Muscle layer of colon (tissue), 2 donors: ENCODE results near the gene RRP9.

ENCODE experiments used
- H3K27ac ChIP-seq: one replicate; pipeline ENCODE4 v1.7.0; 2013; ENCODE audit warnings: low read depth, mild to moderate bottlenecking, low read length, moderate library complexity
- H3K27me3 ChIP-seq, 2 donors: one replicate each; pipeline ENCODE4 v1.7.0; 2013; ENCODE audit warnings: low read length in 2 of 2, mild to moderate bottlenecking in 2 of 2; ENCODE audit not compliant: insufficient read depth in 2 of 2, control insufficient read depth in 1 of 2
- H3K36me3 ChIP-seq: one replicate; pipeline ENCODE4 v1.7.0; 2013; ENCODE audit warnings: mild to moderate bottlenecking, low read length; ENCODE audit not compliant: insufficient read depth
- H3K4me1 ChIP-seq: one replicate; pipeline ENCODE4 v1.7.0; 2013; ENCODE audit warnings: mild to moderate bottlenecking, low read length; ENCODE audit not compliant: insufficient read depth
- H3K4me3 ChIP-seq, 2 donors: one replicate each; pipeline ENCODE4 v1.7.0; 2013; ENCODE audit warnings: low read length in 2 of 2, low read depth in 1 of 2, mild to moderate bottlenecking in 1 of 2, moderate library complexity in 1 of 2
- H3K9ac ChIP-seq: one replicate; pipeline ENCODE4 v1.7.0; 2013; ENCODE audit warnings: low read length
- H3K9me3 ChIP-seq: one replicate; pipeline ENCODE4 v1.7.0; 2013; ENCODE audit warnings: mild to moderate bottlenecking, low read length
- donor health status: abdominal sarcoma.
- donor health status: Adenocarcinoma of cecum.

Gene RRP9

GRCh38 chr3:51960386-51960785 lies 18.7 kb upstream of the RRP9 start:
- H3K36me3 ChIP-seq, result peaks cover 8% of the 10 kb centered on the region

GRCh38 chr3:51959651-51960050 lies 17.9 kb upstream of the RRP9 start:
- no peak overlapping the region for H3K27ac ChIP-seq
- no peaks in the 10 kb centered on the region for H3K9me3 ChIP-seq
- H3K36me3 ChIP-seq, result peaks cover 8% of the 10 kb centered on the region
- no peak overlapping the region for H3K9ac ChIP-seq
- H3K27me3 ChIP-seq, result no peaks in the 10 kb centered on the region
- H3K4me1 ChIP-seq, result peaks cover 19% of the 10 kb centered on the region
- H3K4me3 ChIP-seq, result no peak overlapping the region

More at GRCh38 chr3:51960386-51960785, 18.7 kb upstream of the RRP9 start:
- H3K9me3 ChIP-seq, result no peaks in the 10 kb centered on the region
- no peak overlapping the region for H3K9ac ChIP-seq
- H3K4me3 ChIP-seq, result no peak overlapping the region
- H3K27me3 ChIP-seq, result no peaks in the 10 kb centered on the region
- H3K4me1 ChIP-seq, result peaks cover 22% of the 10 kb centered on the region
- no peak overlapping the region for H3K27ac ChIP-seq

GRCh38 chr3:51958603-51959521 lies 17.2 kb upstream of the RRP9 start:
- no peaks in the 10 kb centered on the region for H3K27me3 ChIP-seq
- H3K9ac ChIP-seq, result no peak overlapping the region
- H3K4me3 ChIP-seq, result no peak overlapping the region
- peaks cover 14% of the 10 kb centered on the region for H3K4me1 ChIP-seq
- no peaks in the 10 kb centered on the region for H3K9me3 ChIP-seq
- peaks cover 8% of the 10 kb centered on the region for H3K36me3 ChIP-seq
- H3K27ac ChIP-seq, result no peak overlapping the region

- peaks cover 8% of the 10 kb centered on the region for H3K36me3 ChIP-seq
- H3K9ac ChIP-seq, result no peak overlapping the region
- H3K4me3 ChIP-seq, result no peak overlapping the region
- H3K9me3 ChIP-seq, result no peaks in the 10 kb centered on the region
- H3K27me3 ChIP-seq, result no peaks in the 10 kb centered on the region
- H3K4me1 ChIP-seq, result peaks cover 14% of the 10 kb centered on the region
- no peak overlapping the region for H3K27ac ChIP-seq
These were observed 16.0 kb upstream of the RRP9 start for GRCh38 chr3:51957520-51958205.

- Histone ChIP-seq H3K27ac (peak overlapping the region; percentile 63), H3K36me3 (peaks cover 8% of the 10 kb centered on the region), H3K9ac (no peak overlapping the region)
These were observed 14.4 kb upstream of the RRP9 start for GRCh38 chr3:51955893-51956770.

GRCh38 chr3:51955175-51955892 lies 13.6 kb upstream of the RRP9 start, which contains the start of gene GPR62:
Gene GPR62 (plus strand): TSS chr3:51955381. CDS start chr3:51955653, 272 bp downstream.
- peaks cover 14% of the 10 kb centered on the region for H3K4me1 ChIP-seq
- H3K36me3 ChIP-seq, result peaks cover 2% of the 10 kb centered on the region
- H3K27me3 ChIP-seq, result no peaks in the 10 kb centered on the region
- no peaks in the 10 kb centered on the region for H3K9me3 ChIP-seq
- peak within 1 kb of the TSS; percentile 28 to 45 for H3K4me3 ChIP-seq
- no peak within 1 kb of the TSS for H3K9ac ChIP-seq
- H3K27ac ChIP-seq, result peak within 1 kb of the TSS; percentile 63

More at GRCh38 chr3:51955893-51956770, 14.4 kb upstream of the RRP9 start:
- Histone ChIP-seq H3K9me3 (no peaks in the 10 kb centered on the region), H3K4me3 (peak overlapping the region; percentile 28 to 45), H3K4me1 (peaks cover 14% of the 10 kb centered on the region), H3K27me3 (no peaks in the 10 kb centered on the region)

- H3K9me3 ChIP-seq, result no peaks in the 10 kb centered on the region
- H3K4me3 ChIP-seq, result no peak overlapping the region
- no peaks in the 10 kb centered on the region for H3K36me3 ChIP-seq
- H3K27ac ChIP-seq, result no peak overlapping the region
- H3K9ac ChIP-seq, result no peak overlapping the region
- no peaks in the 10 kb centered on the region for H3K27me3 ChIP-seq
- peaks cover 14% of the 10 kb centered on the region for H3K4me1 ChIP-seq
These were observed 13.0 kb upstream of the RRP9 start for GRCh38 chr3:51954713-51955112.

GRCh38 chr3:51954105-51954504 lies 12.4 kb upstream of the RRP9 start:
- Histone ChIP-seq H3K4me1 (peaks cover 14% of the 10 kb centered on the region), H3K36me3 (peaks cover 3% of the 10 kb centered on the region), H3K9ac (no peak overlapping the region), H3K27ac (no peak overlapping the region), H3K4me3 (no peak overlapping the region), H3K27me3 (no peaks in the 10 kb centered on the region), H3K9me3 (no peaks in the 10 kb centered on the region)

- no peaks in the 10 kb centered on the region for H3K9me3 ChIP-seq
- no peak overlapping the region for H3K27ac ChIP-seq
- no peaks in the 10 kb centered on the region for H3K27me3 ChIP-seq
- no peak overlapping the region for H3K4me3 ChIP-seq
- no peak overlapping the region for H3K9ac ChIP-seq
- peaks cover 14% of the 10 kb centered on the region for H3K4me1 ChIP-seq
- peaks cover 10% of the 10 kb centered on the region for H3K36me3 ChIP-seq
These were observed 11.7 kb upstream of the RRP9 start for GRCh38 chr3:51953445-51953844.

GRCh38 chr3:51950899-51951298 lies 9.2 kb upstream of the RRP9 start:
- H3K9me3 ChIP-seq, result no peaks in the 10 kb centered on the region
- peaks cover 6% of the 10 kb centered on the region for H3K4me1 ChIP-seq

More at GRCh38 chr3:51950899-51951298, 9.2 kb upstream of the RRP9 start:
- Histone ChIP-seq H3K4me3 (no peak overlapping the region), H3K27me3 (no peaks in the 10 kb centered on the region), H3K9ac (no peak overlapping the region), H3K27ac (no peak overlapping the region), H3K36me3 (peaks cover 17% of the 10 kb centered on the region)
